CD4-positive, alpha-beta T cell treated with Interleukin-4 for 1 hour (primary cell): ENCODE measurements around the gene KSR2.

Experiments
- DNase-seq, 2 donors: peaks; one replicate each; pipeline ENCODE4 v3.0.0-alpha.2; 2020 to 2022

Gene KSR2

GRCh38 chr12:117603316-117604113 is 365.3 kb downstream of the KSR2 start:
- no peak for DNase-seq

GRCh38 chr12:117599849-117600248 is 368.9 kb downstream of the KSR2 start:
- DNase-seq = no peak

- no peak for DNase-seq
Observed at GRCh38 chr12:117596968-117597367, 371.8 kb downstream of the KSR2 start.

- no peak for DNase-seq
Observed at GRCh38 chr12:117595751-117596150, 373.0 kb downstream of the KSR2 start.

- DNase-seq = no peak
Observed at GRCh38 chr12:117594481-117594880, 374.3 kb downstream of the KSR2 start.

- DNase-seq = no peak
Observed at GRCh38 chr12:117593815-117594400, 374.9 kb downstream of the KSR2 start.

- DNase-seq = no peak
Observed at GRCh38 chr12:117592588-117593305, 376.0 kb downstream of the KSR2 start.

- DNase-seq = no peak
Observed at GRCh38 chr12:117590999-117591398, 377.8 kb downstream of the KSR2 start.

GRCh38 chr12:117590386-117590785 is 378.4 kb downstream of the KSR2 start:
- no peak for DNase-seq

GRCh38 chr12:117589021-117589420 is 379.8 kb downstream of the KSR2 start:
- no peak for DNase-seq

- DNase-seq = peak; percentile 19 to 28
Observed at GRCh38 chr12:117587631-117588287, 381.0 kb downstream of the KSR2 start.

- no peak for DNase-seq
Observed at GRCh38 chr12:117583677-117584225, 385.0 kb downstream of the KSR2 start.

- DNase-seq = no peak
Observed at GRCh38 chr12:117583092-117583491, 385.7 kb downstream of the KSR2 start.

- DNase-seq = no peak
Observed at GRCh38 chr12:117582135-117582784, 386.5 kb downstream of the KSR2 start.

- no peak for DNase-seq
Observed at GRCh38 chr12:117580718-117581062, 388.1 kb downstream of the KSR2 start.

GRCh38 chr12:117580015-117580717 is 388.6 kb downstream of the KSR2 start:
- no peak for DNase-seq

- DNase-seq = no peak
Observed at GRCh38 chr12:117577122-117577657, 391.6 kb downstream of the KSR2 start.

GRCh38 chr12:117576053-117576452 is 392.7 kb downstream of the KSR2 start:
- no peak for DNase-seq

- no peak for DNase-seq
Observed at GRCh38 chr12:117574655-117575054, 394.1 kb downstream of the KSR2 start.

GRCh38 chr12:117572755-117573154 is 396.0 kb downstream of the KSR2 start:
- DNase-seq = no peak

GRCh38 chr12:117571321-117571720 is 397.5 kb downstream of the KSR2 start:
- DNase-seq = no peak

- no peak for DNase-seq
Observed at GRCh38 chr12:117570608-117571007, 398.2 kb downstream of the KSR2 start.
